Measurements from ENCODE around the gene ARPC2. TPM values are rescaled to one million over a fixed set of nuclear protein-coding genes. Genes with fewer than 3 reads are reported as not detected.

ARPC2 gene
- total and polyA plus RNA-seq, 10 of the 15 experiments (the other 5 are each of a cell fraction or from before 2014, with no cell fraction given) = 440 to 980 (median 709) TPM

DNA sequence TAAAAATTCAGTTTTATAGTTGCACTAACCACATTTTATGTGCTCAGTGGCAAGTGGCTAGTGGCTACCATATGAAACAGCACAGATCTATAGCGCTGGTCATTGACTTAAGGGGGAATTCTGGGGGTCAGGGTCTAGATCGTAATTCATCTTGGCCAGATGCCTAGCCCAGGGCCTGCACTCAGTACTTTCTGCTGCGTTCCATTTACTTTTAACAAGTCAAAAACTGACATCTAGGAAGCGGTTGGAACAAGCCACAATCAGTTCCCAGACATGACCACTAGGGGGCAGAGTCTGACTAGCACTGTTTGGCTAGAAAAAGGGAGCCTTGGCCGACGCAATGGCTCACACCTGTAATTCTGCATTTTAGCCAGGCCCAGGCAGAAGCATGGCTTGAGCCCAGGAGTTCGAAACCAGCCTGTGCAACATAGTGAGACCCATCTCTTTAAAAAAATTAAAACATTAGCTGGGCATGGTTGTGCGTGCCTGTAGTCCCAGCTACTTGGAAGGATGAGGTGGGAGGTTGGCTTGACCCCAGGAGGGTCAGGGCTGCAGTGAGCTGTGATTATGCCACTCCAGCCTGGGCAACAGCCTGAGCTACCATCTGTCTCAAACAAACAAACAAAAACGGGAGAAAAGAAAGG, 84.3 kb downstream of the ARPC2 start (continued):
- TF ChIP-seq, protein P1, sequence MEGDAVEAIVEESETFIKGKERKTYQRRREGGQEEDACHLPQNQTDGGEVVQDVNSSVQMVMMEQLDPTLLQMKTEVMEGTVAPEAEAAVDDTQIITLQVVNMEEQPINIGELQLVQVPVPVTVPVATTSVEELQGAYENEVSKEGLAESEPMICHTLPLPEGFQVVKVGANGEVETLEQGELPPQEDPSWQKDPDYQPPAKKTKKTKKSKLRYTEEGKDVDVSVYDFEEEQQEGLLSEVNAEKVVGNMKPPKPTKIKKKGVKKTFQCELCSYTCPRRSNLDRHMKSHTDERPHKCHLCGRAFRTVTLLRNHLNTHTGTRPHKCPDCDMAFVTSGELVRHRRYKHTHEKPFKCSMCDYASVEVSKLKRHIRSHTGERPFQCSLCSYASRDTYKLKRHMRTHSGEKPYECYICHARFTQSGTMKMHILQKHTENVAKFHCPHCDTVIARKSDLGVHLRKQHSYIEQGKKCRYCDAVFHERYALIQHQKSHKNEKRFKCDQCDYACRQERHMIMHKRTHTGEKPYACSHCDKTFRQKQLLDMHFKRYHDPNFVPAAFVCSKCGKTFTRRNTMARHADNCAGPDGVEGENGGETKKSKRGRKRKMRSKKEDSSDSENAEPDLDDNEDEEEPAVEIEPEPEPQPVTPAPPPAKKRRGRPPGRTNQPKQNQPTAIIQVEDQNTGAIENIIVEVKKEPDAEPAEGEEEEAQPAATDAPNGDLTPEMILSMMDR (IDR thresholded peaks at IDR 0.05 in 2 of 3, conservative IDR thresholded peaks at IDR 0.05 in 1 of 3; ENCODE audit: control insufficient read depth in 2 of 3, extremely low read depth in 1 of 3, insufficient read depth in 1 of 3, low read depth in 3 of 3, low read length in 3 of 3) = peak; percentile 90 to 93 (median 92)
- 0 out of 4 replicates have a peak, but pooled peaks of 1 of the 2 experiments have one; percentile 53 for TF ChIP-seq BHLHE40 (IDR thresholded peaks at IDR 0.05; ENCODE audit: borderline replicate concordance in 1 of 2, low read depth in 2 of 2, low read length in 1 of 2)
- TF ChIP-seq, protein P2, sequence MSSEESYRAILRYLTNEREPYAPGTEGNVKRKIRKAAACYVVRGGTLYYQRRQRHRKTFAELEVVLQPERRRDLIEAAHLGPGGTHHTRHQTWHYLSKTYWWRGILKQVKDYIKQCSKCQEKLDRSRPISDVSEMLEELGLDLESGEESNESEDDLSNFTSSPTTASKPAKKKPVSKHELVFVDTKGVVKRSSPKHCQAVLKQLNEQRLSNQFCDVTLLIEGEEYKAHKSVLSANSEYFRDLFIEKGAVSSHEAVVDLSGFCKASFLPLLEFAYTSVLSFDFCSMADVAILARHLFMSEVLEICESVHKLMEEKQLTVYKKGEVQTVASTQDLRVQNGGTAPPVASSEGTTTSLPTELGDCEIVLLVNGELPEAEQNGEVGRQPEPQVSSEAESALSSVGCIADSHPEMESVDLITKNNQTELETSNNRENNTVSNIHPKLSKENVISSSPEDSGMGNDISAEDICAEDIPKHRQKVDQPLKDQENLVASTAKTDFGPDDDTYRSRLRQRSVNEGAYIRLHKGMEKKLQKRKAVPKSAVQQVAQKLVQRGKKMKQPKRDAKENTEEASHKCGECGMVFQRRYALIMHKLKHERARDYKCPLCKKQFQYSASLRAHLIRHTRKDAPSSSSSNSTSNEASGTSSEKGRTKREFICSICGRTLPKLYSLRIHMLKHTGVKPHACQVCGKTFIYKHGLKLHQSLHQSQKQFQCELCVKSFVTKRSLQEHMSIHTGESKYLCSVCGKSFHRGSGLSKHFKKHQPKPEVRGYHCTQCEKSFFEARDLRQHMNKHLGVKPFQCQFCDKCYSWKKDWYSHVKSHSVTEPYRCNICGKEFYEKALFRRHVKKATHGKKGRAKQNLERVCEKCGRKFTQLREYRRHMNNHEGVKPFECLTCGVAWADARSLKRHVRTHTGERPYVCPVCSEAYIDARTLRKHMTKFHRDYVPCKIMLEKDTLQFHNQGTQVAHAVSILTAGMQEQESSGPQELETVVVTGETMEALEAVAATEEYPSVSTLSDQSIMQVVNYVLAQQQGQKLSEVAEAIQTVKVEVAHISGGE (CRISPR knock-in tag; IDR thresholded peaks at IDR 0.05) = no peak
- TF ChIP-seq, protein P3, sequence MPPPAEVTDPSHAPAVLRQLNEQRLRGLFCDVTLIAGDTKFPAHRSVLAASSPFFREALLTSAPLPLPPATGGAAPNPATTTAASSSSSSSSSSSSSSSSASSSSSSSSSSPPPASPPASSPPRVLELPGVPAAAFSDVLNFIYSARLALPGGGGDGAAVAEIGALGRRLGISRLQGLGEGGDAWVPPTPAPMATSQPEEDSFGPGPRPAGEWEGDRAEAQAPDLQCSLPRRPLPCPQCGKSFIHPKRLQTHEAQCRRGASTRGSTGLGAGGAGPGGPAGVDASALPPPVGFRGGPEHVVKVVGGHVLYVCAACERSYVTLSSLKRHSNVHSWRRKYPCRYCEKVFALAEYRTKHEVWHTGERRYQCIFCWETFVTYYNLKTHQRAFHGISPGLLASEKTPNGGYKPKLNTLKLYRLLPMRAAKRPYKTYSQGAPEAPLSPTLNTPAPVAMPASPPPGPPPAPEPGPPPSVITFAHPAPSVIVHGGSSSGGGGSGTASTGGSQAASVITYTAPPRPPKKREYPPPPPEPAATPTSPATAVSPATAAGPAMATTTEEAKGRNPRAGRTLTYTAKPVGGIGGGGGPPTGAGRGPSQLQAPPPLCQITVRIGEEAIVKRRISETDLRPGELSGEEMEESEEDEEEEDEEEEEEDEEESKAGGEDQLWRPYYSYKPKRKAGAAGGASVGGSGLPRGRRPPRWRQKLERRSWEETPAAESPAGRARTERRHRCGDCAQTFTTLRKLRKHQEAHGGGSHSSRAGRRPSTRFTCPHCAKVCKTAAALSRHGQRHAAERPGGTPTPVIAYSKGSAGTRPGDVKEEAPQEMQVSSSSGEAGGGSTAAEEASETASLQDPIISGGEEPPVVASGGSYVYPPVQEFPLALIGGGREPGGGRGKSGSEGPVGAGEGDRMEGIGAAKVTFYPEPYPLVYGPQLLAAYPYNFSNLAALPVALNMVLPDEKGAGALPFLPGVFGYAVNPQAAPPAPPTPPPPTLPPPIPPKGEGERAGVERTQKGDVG (CRISPR knock-in tag; IDR thresholded peaks at IDR 0.05) = no peak
- no peak for TF ChIP-seq MTA2 (IDR thresholded peaks at IDR 0.05; ENCODE audit: low read depth)
- no peak for TF ChIP-seq NR2C1 (IDR thresholded peaks at IDR 0.05)
- no peak for TF ChIP-seq ASH2L (IDR thresholded peaks at IDR 0.05; ENCODE audit: borderline replicate concordance, low read depth)
- no peak for TF ChIP-seq MYC (IDR thresholded peaks at IDR 0.05; ENCODE audit: insufficient read depth, insufficient read length, insufficient replicate concordance, low read length, severe bottlenecking)
- TF ChIP-seq TBL1XR1 (IDR thresholded peaks at IDR 0.05; ENCODE audit: low read depth, low read length) = no peak
- TF ChIP-seq SREBF2 (IDR thresholded peaks at IDR 0.05; ENCODE audit: low read length) = no peak
- no peak for TF ChIP-seq MYB (IDR thresholded peaks at IDR 0.05; ENCODE audit: borderline replicate concordance, low read depth, low read length)
- TF ChIP-seq TARDBP (IDR thresholded peaks at IDR 0.05; ENCODE audit: borderline replicate concordance) = no peak
- TF ChIP-seq, protein P4, sequence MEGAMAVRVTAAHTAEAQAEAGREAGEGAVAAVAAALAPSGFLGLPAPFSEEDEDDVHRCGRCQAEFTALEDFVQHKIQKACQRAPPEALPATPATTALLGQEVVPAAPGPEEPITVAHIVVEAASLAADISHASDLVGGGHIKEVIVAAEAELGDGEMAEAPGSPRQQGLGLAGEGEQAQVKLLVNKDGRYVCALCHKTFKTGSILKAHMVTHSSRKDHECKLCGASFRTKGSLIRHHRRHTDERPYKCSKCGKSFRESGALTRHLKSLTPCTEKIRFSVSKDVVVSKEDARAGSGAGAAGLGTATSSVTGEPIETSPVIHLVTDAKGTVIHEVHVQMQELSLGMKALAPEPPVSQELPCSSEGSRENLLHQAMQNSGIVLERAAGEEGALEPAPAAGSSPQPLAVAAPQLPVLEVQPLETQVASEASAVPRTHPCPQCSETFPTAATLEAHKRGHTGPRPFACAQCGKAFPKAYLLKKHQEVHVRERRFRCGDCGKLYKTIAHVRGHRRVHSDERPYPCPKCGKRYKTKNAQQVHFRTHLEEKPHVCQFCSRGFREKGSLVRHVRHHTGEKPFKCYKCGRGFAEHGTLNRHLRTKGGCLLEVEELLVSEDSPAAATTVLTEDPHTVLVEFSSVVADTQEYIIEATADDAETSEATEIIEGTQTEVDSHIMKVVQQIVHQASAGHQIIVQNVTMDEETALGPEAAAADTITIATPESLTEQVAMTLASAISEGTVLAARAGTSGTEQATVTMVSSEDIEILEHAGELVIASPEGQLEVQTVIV (IDR thresholded peaks at IDR 0.05; ENCODE audit: borderline replicate concordance, partially characterized antibody) = no peak
- peak; percentile 80; the same call in 1 of the 2 replicates for TF ChIP-seq ZNF207 (IDR thresholded peaks at IDR 0.05; ENCODE audit: borderline replicate concordance)
- TF ChIP-seq ZNF24 (IDR thresholded peaks at IDR 0.05) = peak; percentile 82
- 0 out of 2 replicates have a peak, but pooled peaks have one; percentile 16 for TF ChIP-seq MEF2A (IDR thresholded peaks at IDR 0.05; ENCODE audit: insufficient read depth, low read depth, low read length)
- TF ChIP-seq SREBF1 (IDR thresholded peaks at IDR 0.05; ENCODE audit: low read length) = no peak
- no peak for TF ChIP-seq MTA3 (IDR thresholded peaks at IDR 0.05; ENCODE audit: borderline replicate concordance, low read length)

All from GM12878 (cell line).